ENCODE measurements around the gene TLR10. TPM values are rescaled to one million over a fixed set of nuclear protein-coding genes. Genes with fewer than 3 reads are reported as not detected.

Gene TLR10
- total RNA-seq, 3 donors from 2014 or later = 0.48 to 1.3 (median 1.3) TPM

DNA sequence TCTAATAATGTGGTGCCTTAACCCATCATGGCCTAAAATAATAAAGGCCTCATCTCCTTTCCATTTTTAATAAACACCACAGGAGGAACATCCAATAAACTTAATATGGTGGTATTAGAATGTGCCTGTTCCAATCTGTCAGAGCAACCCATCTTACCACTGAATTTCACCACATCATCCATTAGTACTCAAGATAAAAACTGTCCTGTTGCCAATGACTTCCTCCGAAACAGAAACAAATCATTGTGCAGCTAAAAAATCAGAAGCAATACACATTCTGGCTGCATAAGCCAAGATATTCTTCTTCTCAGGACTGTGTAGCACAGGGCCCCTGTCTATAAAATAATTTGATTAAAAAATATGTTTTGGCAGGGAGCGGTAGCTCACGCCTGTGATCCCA lies 18.5 kb downstream of the TLR10 start:
- Histone ChIP-seq H3K27ac (no peak overlapping the region), H3K27me3 (no peaks in the 10 kb centered on the region), H3K4me3 (no peak overlapping the region), H3K4me1 (no peaks in the 10 kb centered on the region), H3K36me3 (no peaks in the 10 kb centered on the region), H3K9me3 (no peaks in the 10 kb centered on the region)
- no peak for DNase-seq (ENCODE audit: low spot score in 2 of 2)
- intact Hi-C loops (cut with DNase I; ENCODE audit: low total_unique reads) = no loop called here
- TF ChIP-seq, protein P1, sequence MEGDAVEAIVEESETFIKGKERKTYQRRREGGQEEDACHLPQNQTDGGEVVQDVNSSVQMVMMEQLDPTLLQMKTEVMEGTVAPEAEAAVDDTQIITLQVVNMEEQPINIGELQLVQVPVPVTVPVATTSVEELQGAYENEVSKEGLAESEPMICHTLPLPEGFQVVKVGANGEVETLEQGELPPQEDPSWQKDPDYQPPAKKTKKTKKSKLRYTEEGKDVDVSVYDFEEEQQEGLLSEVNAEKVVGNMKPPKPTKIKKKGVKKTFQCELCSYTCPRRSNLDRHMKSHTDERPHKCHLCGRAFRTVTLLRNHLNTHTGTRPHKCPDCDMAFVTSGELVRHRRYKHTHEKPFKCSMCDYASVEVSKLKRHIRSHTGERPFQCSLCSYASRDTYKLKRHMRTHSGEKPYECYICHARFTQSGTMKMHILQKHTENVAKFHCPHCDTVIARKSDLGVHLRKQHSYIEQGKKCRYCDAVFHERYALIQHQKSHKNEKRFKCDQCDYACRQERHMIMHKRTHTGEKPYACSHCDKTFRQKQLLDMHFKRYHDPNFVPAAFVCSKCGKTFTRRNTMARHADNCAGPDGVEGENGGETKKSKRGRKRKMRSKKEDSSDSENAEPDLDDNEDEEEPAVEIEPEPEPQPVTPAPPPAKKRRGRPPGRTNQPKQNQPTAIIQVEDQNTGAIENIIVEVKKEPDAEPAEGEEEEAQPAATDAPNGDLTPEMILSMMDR (IDR thresholded peaks at IDR 0.05) = no peak
- no peak for TF ChIP-seq POLR2A (IDR thresholded peaks at IDR 0.05)
- TF ChIP-seq POLR2AphosphoS5 (IDR thresholded peaks at IDR 0.05) = no peak

DNA sequence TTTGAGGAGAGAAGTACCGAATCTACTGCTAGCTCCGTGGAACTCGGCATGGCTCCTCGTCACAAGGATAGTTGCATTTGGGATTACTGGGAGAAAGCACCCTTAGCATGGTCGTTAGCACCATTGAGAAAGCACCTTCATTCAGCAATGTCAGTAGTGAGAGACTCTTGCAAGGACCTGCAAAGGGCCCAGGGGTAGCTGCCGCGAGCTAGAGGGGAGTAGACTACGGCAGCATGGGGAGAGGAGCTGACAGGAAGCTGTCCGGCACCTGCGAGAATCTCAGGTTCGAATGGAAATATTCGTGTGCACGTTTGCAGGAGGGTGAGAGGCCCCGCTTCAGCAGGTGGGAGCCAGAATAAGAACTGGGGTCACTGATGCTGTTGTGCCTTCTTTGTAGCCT lies 20.2 kb downstream of the TLR10 start:
- H3K36me3 ChIP-seq = no peaks in the 10 kb centered on the region
- no peak overlapping the region for H3K27ac ChIP-seq
- DNase-seq (ENCODE audit: low spot score in 2 of 2) = no peak
- no peaks in the 10 kb centered on the region for H3K9me3 ChIP-seq
- H3K27me3 ChIP-seq = no peaks in the 10 kb centered on the region
- intact Hi-C loops (cut with DNase I; ENCODE audit: low total_unique reads) = no loop called here
- H3K4me3 ChIP-seq = no peak overlapping the region
- TF ChIP-seq POLR2AphosphoS5 (IDR thresholded peaks at IDR 0.05) = no peak
- TF ChIP-seq, protein P1 (IDR thresholded peaks at IDR 0.05) = no peak
- TF ChIP-seq POLR2A (IDR thresholded peaks at IDR 0.05) = no peak
- no peaks in the 10 kb centered on the region for H3K4me1 ChIP-seq

DNA sequence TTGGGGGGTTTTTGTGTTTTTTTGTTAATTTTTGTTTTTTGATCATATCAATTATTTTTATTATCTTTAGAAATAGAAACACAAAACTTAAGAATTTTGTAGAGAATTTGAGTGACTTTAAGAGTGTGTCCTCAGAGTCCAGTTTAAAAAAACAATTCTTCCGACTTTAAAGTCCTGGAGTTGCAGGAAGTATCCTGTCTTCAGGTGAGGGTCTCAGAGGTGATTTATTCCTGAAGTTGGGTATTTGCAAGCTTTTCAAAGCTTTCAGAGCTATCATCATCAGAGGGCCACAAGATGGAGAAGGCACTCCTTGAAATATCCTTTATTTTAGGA lies 23.0 kb downstream of the TLR10 start:
- no peak for TF ChIP-seq POLR2A (IDR thresholded peaks at IDR 0.05)
- TF ChIP-seq, protein P1 (IDR thresholded peaks at IDR 0.05) = no peak
- TF ChIP-seq POLR2AphosphoS5 (IDR thresholded peaks at IDR 0.05) = no peak
- Histone ChIP-seq H3K9me3 (no peaks in the 10 kb centered on the region), H3K36me3 (no peaks in the 10 kb centered on the region), H3K27ac (no peak overlapping the region), H3K4me3 (no peak overlapping the region), H3K27me3 (no peaks in the 10 kb centered on the region), H3K4me1 (no peaks in the 10 kb centered on the region)
- intact Hi-C loops (cut with DNase I; ENCODE audit: low total_unique reads) = no loop called here
- no peak for DNase-seq (ENCODE audit: low spot score in 2 of 2)

DNA sequence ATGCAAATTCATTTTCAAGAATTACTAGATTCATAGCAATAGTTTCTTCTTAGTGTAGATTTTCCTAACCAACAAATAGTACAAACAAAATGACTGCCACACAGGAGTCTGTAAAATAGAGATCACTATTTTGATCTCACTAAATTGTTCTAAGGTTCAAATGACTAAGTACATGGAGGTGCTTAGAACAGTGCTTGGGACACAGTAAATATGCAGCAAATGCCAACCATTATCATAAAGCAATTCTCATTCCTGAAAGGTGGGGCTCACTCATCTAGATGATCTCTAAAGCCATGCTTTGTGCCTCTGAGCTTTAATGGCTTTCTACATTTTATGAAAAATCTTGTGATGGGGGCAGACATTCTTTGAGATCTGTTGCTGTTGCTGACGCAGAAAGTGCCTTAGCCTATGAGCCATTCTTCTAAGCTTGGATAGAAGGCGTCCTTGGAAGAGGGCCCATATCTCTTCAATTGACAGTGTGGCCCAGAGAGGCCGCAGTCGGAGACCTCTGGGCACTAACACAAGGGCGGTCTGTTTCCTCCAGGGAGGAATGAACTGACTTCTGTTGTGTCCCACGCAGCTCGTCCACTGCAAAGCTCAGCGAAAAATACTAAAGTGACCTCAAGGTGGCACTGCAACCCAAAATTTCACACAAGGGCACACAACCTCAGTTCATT lies 23.5 kb downstream of the TLR10 start:
- H3K4me3 ChIP-seq = no peak overlapping the region
- intact Hi-C loops (cut with DNase I; ENCODE audit: low total_unique reads) = no loop called here
- DNase-seq (ENCODE audit: low spot score in 2 of 2) = peak in 1 of 2 donors; percentile 51
- no peaks in the 10 kb centered on the region for H3K4me1 ChIP-seq
- H3K36me3 ChIP-seq = no peaks in the 10 kb centered on the region
- TF ChIP-seq POLR2A (IDR thresholded peaks at IDR 0.05) = no peak
- TF ChIP-seq, protein P1 (IDR thresholded peaks at IDR 0.05) = peak; percentile 63 to 70 (median 65)
- H3K27me3 ChIP-seq = no peaks in the 10 kb centered on the region
- H3K9me3 ChIP-seq = no peaks in the 10 kb centered on the region
- no peak overlapping the region for H3K27ac ChIP-seq

DNA sequence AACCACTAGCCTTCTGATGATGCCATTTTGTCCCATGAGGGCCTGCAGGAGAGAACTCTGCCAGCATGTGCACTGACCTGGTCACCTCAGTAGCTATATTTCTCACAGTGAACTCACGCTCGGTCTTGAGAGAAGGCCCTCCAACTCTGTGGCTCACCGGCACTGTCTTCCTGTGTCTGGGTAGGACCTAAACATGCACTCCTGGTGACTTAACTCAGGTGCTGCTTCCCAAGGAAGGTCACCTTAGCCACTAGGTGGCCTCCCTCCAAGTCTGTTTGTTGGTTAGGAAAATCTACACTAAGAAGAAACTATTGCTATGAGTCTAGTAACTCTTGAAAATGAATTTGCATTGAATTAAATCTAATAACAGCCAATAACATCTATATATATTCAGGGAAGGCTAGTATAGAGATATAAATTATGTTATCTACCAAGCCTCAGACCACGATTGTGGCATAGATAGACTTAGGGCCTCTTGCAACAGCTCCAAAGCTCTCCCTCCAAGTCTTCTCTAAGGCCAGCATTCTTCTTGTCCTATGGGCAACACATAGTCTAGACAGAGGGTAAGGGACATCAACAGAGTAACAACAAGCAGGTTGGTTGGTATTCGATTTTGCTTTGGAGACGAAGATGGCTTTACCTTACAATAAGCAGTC lies 24.7 kb downstream of the TLR10 start:
- TF ChIP-seq POLR2A (IDR thresholded peaks at IDR 0.05) = no peak
- TF ChIP-seq, protein P1 (IDR thresholded peaks at IDR 0.05) = no peak
- TF ChIP-seq POLR2AphosphoS5 (IDR thresholded peaks at IDR 0.05) = no peak
- Histone ChIP-seq H3K4me3 (no peak overlapping the region), H3K9me3 (no peaks in the 10 kb centered on the region), H3K27ac (no peak overlapping the region), H3K36me3 (no peaks in the 10 kb centered on the region), H3K4me1 (no peaks in the 10 kb centered on the region), H3K27me3 (no peaks in the 10 kb centered on the region)
- intact Hi-C loops (cut with DNase I; ENCODE audit: low total_unique reads) = no loop called here
- DNase-seq (ENCODE audit: low spot score in 2 of 2) = no peak

All from breast epithelium (tissue), 4 donors.